ENCODE data around the gene DAPK3. TPM values are rescaled to one million over a fixed set of nuclear protein-coding genes. Genes with fewer than 3 reads are reported as not detected.

Gene DAPK3
- total RNA-seq, 1 experiment from 2014 or later, result 60.9 TPM

GRCh38 chr19:3980353-3981251, 9.7 kb upstream of the DAPK3 start:
- no peak for TF ChIP-seq CTCF (IDR thresholded peaks at IDR 0.05; ENCODE audit: unreplicated experiment)
- POLR2A ChIA-PET, result interaction anchor here (0.7 to 8.9 kb wide), 2 partner anchors 10 to 218 kb away, joined by 3 to 245 read pairs; partner anchors contain the start of gene DAPK3

GRCh38 chr19:3979674-3980352, 8.9 kb upstream of the DAPK3 start:
- ChIA-PET POLR2A (interaction anchor here (1.6 to 8.9 kb wide), 2 partner anchors 8 to 9 kb away, joined by 4 to 245 read pairs; partner anchors contain the start of gene DAPK3), CTCF (no interaction called here)
- BruUV-seq (replicated peaks), result no TSS peak
- no peak overlapping the region for H3K4me3 Mint-ChIP-seq (ENCODE audit: unreplicated experiment)
- TF ChIP-seq CTCF (IDR thresholded peaks at IDR 0.05; ENCODE audit: unreplicated experiment), result no peak
- no peak overlapping the region for H3K27ac Mint-ChIP-seq (ENCODE audit: low read depth, unreplicated experiment)
- peaks cover 18% of the 10 kb centered on the region for H3K4me1 Mint-ChIP-seq (ENCODE audit: insufficient read depth, unreplicated experiment)
- H3K27me3 Mint-ChIP-seq (ENCODE audit: insufficient read depth, unreplicated experiment), result no peaks in the 10 kb centered on the region
- DNase-seq (ENCODE audit: unreplicated experiment), result no peak
- no peaks in the 10 kb centered on the region for H3K9me3 Mint-ChIP-seq (ENCODE audit: unreplicated experiment)
- intact Hi-C loops (cut with micrococcal nuclease), result no loop called here
- H3K36me3 Mint-ChIP-seq (ENCODE audit: insufficient read depth, unreplicated experiment), result peaks cover 100% of the 10 kb centered on the region

More at GRCh38 chr19:3980353-3981251, 9.7 kb upstream of the DAPK3 start:
- Mint-ChIP-seq H3K27me3 (ENCODE audit: insufficient read depth, unreplicated experiment) (no peaks in the 10 kb centered on the region), H3K27ac (ENCODE audit: low read depth, unreplicated experiment) (peak overlapping the region; percentile 46), H3K9me3 (ENCODE audit: unreplicated experiment) (no peaks in the 10 kb centered on the region), H3K36me3 (ENCODE audit: insufficient read depth, unreplicated experiment) (peaks cover 100% of the 10 kb centered on the region), H3K4me3 (ENCODE audit: unreplicated experiment) (no peak overlapping the region), H3K4me1 (ENCODE audit: insufficient read depth, unreplicated experiment) (peaks cover 18% of the 10 kb centered on the region)
- CTCF ChIA-PET, result interaction anchor here (0.6 kb wide), 1 partner anchor 76 kb away, joined by 3 read pairs; no protein-coding TSS in a partner anchor
- intact Hi-C loops (cut with micrococcal nuclease), result no loop called here
- DNase-seq (ENCODE audit: unreplicated experiment), result no peak
- no TSS peak for BruUV-seq (replicated peaks)

DNA sequence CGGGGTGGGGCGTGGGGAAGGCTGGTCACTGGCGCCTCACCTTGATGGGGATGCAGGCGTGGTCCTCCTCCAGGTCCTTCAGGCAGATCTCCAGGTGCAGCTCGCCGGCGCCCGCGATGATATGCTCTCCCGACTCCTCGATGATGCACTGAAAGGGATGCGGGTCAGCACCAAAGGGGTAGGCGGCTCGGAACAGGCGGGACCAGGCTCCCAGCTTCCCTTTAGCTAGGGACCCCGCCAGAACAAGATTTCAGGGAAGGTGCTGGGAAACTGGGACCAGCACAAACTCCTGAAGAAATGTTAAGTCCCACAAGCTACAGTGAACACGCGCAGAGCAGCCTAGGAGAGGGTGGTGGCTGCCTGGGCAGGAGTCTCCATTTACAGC, 8.4 kb upstream of the DAPK3 start:
- Mint-ChIP-seq H3K9me3 (ENCODE audit: unreplicated experiment) (no peaks in the 10 kb centered on the region), H3K27ac (ENCODE audit: low read depth, unreplicated experiment) (no peak overlapping the region), H3K27me3 (ENCODE audit: insufficient read depth, unreplicated experiment) (no peaks in the 10 kb centered on the region), H3K4me1 (ENCODE audit: insufficient read depth, unreplicated experiment) (peaks cover 18% of the 10 kb centered on the region), H3K36me3 (ENCODE audit: insufficient read depth, unreplicated experiment) (peaks cover 96% of the 10 kb centered on the region), H3K4me3 (ENCODE audit: unreplicated experiment) (no peak overlapping the region)
- intact Hi-C loops (cut with micrococcal nuclease), result no loop called here
- POLR2A ChIA-PET, result interaction anchor here (0.9 to 8.9 kb wide), 3 partner anchors 9 to 84 kb away, joined by 3 to 245 read pairs (median 4); partner anchors contain the start of gene DAPK3
- no peak for TF ChIP-seq CTCF (IDR thresholded peaks at IDR 0.05; ENCODE audit: unreplicated experiment)
- CTCF ChIA-PET, result interaction anchor here (0.6 to 1.4 kb wide), 3 partner anchors 10 to 388 kb away, joined by 3 to 4 read pairs (median 3); partner anchors contain the start of gene PIAS4
- BruUV-seq (replicated peaks), result no TSS peak
- DNase-seq (ENCODE audit: unreplicated experiment), result no peak

DNA sequence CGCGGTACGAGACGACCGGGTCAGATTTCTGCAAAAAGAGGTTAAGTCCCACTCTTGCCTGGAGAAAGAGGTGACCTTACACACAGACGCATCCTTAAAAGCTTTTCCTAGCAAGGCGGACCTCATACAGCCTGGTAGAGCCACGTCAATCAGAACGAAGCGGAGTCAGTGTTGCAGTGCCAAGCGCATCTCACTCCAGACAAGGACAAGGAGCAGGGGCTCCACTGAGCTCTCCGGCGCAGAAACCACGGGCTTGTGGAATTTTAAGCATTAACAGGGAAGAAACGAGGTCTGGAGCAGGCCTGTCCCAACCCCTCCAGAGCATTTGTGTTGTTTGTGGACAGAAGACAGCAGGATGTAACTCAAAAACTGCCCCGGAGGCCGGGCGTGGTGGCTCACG, 7.2 kb upstream of the DAPK3 start:
- H3K4me3 Mint-ChIP-seq (ENCODE audit: unreplicated experiment), result no peak overlapping the region
- H3K36me3 Mint-ChIP-seq (ENCODE audit: insufficient read depth, unreplicated experiment), result peaks cover 85% of the 10 kb centered on the region
- ChIA-PET POLR2A (interaction anchor here (1.6 to 8.9 kb wide), 2 partner anchors 8 to 10 kb away, joined by 4 to 245 read pairs; partner anchors contain the start of gene DAPK3), CTCF (interaction anchor here (0.7 to 1.4 kb wide), 3 partner anchors 9 to 1365 kb away, joined by 3 to 5 read pairs (median 4); no protein-coding TSS in a partner anchor)
- intact Hi-C loops (cut with micrococcal nuclease), result no loop called here
- no peaks in the 10 kb centered on the region for H3K27me3 Mint-ChIP-seq (ENCODE audit: insufficient read depth, unreplicated experiment)
- H3K9me3 Mint-ChIP-seq (ENCODE audit: unreplicated experiment), result no peaks in the 10 kb centered on the region
- no peak overlapping the region for H3K27ac Mint-ChIP-seq (ENCODE audit: low read depth, unreplicated experiment)
- no TSS peak for BruUV-seq (replicated peaks)
- no peak for TF ChIP-seq CTCF (IDR thresholded peaks at IDR 0.05; ENCODE audit: unreplicated experiment)
- no peak for DNase-seq (ENCODE audit: unreplicated experiment)
- peaks cover 7% of the 10 kb centered on the region for H3K4me1 Mint-ChIP-seq (ENCODE audit: insufficient read depth, unreplicated experiment)

Measured in MCF 10A (cell line).